Measurements from ENCODE around the gene GLOD4.

Gene GLOD4

GRCh38 chr17:798246-798645 is 16.2 kb upstream of the GLOD4 start:
- Histone ChIP-seq H3K27me3 (no peaks in the 10 kb centered on the region), H3K9me3 (no peaks in the 10 kb centered on the region), H3K4me1 (no peaks in the 10 kb centered on the region), H3K36me3 (no peaks in the 10 kb centered on the region), H3K4me3 (ENCODE audit: low read depth, low read length) (no peak overlapping the region)
- TF ChIP-seq, protein P1, sequence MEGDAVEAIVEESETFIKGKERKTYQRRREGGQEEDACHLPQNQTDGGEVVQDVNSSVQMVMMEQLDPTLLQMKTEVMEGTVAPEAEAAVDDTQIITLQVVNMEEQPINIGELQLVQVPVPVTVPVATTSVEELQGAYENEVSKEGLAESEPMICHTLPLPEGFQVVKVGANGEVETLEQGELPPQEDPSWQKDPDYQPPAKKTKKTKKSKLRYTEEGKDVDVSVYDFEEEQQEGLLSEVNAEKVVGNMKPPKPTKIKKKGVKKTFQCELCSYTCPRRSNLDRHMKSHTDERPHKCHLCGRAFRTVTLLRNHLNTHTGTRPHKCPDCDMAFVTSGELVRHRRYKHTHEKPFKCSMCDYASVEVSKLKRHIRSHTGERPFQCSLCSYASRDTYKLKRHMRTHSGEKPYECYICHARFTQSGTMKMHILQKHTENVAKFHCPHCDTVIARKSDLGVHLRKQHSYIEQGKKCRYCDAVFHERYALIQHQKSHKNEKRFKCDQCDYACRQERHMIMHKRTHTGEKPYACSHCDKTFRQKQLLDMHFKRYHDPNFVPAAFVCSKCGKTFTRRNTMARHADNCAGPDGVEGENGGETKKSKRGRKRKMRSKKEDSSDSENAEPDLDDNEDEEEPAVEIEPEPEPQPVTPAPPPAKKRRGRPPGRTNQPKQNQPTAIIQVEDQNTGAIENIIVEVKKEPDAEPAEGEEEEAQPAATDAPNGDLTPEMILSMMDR (IDR thresholded peaks at IDR 0.05; ENCODE audit: low read depth, low read length) = no peak
- DNase-seq = no peak

GRCh38 chr17:797236-797840 is 15.3 kb upstream of the GLOD4 start:
- no peaks in the 10 kb centered on the region for H3K27me3 ChIP-seq
- no peaks in the 10 kb centered on the region for H3K4me1 ChIP-seq
- TF ChIP-seq, protein P1 (IDR thresholded peaks at IDR 0.05; ENCODE audit: low read depth, low read length) = no peak
- H3K36me3 ChIP-seq = no peaks in the 10 kb centered on the region; the same call in 1 of the 2 replicates
- no peaks in the 10 kb centered on the region for H3K9me3 ChIP-seq
- no peak overlapping the region for H3K4me3 ChIP-seq (ENCODE audit: low read depth, low read length)
- no peak for DNase-seq

- TF ChIP-seq, protein P1 (IDR thresholded peaks at IDR 0.05; ENCODE audit: low read depth, low read length) = no peak
- no peak for DNase-seq
- Histone ChIP-seq H3K9me3 (no peaks in the 10 kb centered on the region), H3K4me3 (ENCODE audit: low read depth, low read length) (no peak overlapping the region), H3K4me1 (no peaks in the 10 kb centered on the region), H3K36me3 (no peaks in the 10 kb centered on the region; the same call in 1 of the 2 replicates), H3K27me3 (no peaks in the 10 kb centered on the region)
These were observed 14.5 kb upstream of the GLOD4 start for GRCh38 chr17:796609-797008.

DNA sequence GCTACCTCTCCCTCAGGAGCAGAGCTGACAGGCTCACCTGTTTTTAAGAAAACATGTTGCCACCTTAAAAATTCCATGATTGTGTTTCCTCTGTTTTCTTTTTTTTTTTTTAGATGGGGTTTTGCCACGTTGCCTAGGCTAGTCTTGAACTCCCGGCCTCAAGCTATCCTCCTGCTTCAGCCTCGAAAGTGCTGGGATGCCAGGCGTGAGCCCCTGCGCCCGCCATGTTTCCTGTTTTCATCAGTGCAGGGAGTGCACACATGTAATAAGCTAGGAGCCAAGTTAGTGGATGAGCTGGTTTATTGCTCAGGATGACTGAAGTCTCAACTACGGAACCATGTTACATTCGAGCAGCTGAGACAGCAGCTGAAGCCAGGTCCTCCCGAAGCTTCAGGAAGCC is 13.6 kb upstream of the GLOD4 start:
- Histone ChIP-seq H3K36me3 (no peaks in the 10 kb centered on the region; the same call in 1 of the 2 replicates), H3K4me1 (no peaks in the 10 kb centered on the region), H3K4me3 (ENCODE audit: low read depth, low read length) (no peak overlapping the region), H3K9me3 (no peaks in the 10 kb centered on the region), H3K27me3 (no peaks in the 10 kb centered on the region)
- TF ChIP-seq, protein P1 (IDR thresholded peaks at IDR 0.05; ENCODE audit: low read depth, low read length) = no peak
- DNase-seq = no peak

GRCh38 chr17:795276-795675 is 13.2 kb upstream of the GLOD4 start:
- H3K4me3 ChIP-seq (ENCODE audit: low read depth, low read length) = peak overlapping the region; percentile 41
- H3K27me3 ChIP-seq = no peaks in the 10 kb centered on the region
- no peaks in the 10 kb centered on the region; the same call in 1 of the 2 replicates for H3K36me3 ChIP-seq

GRCh38 chr17:794876-795275 is 12.8 kb upstream of the GLOD4 start:
- Histone ChIP-seq H3K9me3 (no peaks in the 10 kb centered on the region), H3K4me1 (no peaks in the 10 kb centered on the region), H3K4me3 (ENCODE audit: low read depth, low read length) (peak overlapping the region; percentile 41), H3K36me3 (peaks cover 3% of the 10 kb centered on the region), H3K27me3 (no peaks in the 10 kb centered on the region)
- TF ChIP-seq, protein P1 (IDR thresholded peaks at IDR 0.05; ENCODE audit: low read depth, low read length) = peak; percentile 69
- peak; percentile 60 for DNase-seq

More at GRCh38 chr17:795276-795675, 13.2 kb upstream of the GLOD4 start:
- DNase-seq = no peak
- TF ChIP-seq, protein P1 (IDR thresholded peaks at IDR 0.05; ENCODE audit: low read depth, low read length) = no peak
- Histone ChIP-seq H3K4me1 (no peaks in the 10 kb centered on the region), H3K9me3 (no peaks in the 10 kb centered on the region)
